ENCODE results near the gene NTN1.

DNA sequence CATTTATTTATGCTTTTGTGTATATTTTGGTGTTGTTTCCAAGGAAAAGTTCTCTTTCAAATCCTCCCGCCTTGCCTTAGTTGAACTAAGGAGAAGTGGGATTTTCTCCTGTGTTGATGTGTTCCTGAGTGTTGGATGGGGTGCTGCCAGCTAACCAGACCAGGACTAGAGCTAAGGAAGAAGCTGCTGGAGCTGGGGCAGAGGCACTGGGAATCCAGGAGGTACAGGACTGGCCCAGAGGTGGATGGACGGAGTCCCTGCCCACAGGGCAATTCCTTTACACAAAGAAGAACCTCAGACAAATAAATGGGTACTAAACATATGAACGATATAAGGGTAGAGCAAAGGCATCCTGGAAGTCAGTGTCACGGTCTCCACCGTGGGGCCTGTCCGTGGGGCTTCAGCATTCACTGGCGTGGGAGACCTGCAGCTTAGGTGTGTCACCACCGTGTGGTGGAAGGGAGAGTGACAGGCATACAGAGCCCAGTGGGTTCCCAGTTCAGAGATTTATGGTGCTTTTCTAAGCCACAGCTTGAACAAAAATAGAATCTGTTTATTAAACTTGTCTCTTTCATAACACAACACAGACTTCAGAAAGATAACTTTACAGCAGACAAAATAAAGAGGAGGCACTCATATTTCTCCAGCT is 270.7 kb downstream of the NTN1 start:
- TF ChIP-seq POLR2A (IDR thresholded peaks at IDR 0.05) (no peak), EP300 (IDR thresholded peaks at IDR 0.05) (no peak)
- TF ChIP-seq, protein P1, sequence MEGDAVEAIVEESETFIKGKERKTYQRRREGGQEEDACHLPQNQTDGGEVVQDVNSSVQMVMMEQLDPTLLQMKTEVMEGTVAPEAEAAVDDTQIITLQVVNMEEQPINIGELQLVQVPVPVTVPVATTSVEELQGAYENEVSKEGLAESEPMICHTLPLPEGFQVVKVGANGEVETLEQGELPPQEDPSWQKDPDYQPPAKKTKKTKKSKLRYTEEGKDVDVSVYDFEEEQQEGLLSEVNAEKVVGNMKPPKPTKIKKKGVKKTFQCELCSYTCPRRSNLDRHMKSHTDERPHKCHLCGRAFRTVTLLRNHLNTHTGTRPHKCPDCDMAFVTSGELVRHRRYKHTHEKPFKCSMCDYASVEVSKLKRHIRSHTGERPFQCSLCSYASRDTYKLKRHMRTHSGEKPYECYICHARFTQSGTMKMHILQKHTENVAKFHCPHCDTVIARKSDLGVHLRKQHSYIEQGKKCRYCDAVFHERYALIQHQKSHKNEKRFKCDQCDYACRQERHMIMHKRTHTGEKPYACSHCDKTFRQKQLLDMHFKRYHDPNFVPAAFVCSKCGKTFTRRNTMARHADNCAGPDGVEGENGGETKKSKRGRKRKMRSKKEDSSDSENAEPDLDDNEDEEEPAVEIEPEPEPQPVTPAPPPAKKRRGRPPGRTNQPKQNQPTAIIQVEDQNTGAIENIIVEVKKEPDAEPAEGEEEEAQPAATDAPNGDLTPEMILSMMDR (IDR thresholded peaks at IDR 0.05), result peak; percentile 42 to 73 (median 60)
